ENCODE data around the gene SMURF2. TPM values are rescaled to one million over a fixed set of nuclear protein-coding genes. Genes with fewer than 3 reads are reported as not detected.

Gene SMURF2
- total RNA-seq, 1 donor from 2014 or later: 45.6 TPM

DNA sequence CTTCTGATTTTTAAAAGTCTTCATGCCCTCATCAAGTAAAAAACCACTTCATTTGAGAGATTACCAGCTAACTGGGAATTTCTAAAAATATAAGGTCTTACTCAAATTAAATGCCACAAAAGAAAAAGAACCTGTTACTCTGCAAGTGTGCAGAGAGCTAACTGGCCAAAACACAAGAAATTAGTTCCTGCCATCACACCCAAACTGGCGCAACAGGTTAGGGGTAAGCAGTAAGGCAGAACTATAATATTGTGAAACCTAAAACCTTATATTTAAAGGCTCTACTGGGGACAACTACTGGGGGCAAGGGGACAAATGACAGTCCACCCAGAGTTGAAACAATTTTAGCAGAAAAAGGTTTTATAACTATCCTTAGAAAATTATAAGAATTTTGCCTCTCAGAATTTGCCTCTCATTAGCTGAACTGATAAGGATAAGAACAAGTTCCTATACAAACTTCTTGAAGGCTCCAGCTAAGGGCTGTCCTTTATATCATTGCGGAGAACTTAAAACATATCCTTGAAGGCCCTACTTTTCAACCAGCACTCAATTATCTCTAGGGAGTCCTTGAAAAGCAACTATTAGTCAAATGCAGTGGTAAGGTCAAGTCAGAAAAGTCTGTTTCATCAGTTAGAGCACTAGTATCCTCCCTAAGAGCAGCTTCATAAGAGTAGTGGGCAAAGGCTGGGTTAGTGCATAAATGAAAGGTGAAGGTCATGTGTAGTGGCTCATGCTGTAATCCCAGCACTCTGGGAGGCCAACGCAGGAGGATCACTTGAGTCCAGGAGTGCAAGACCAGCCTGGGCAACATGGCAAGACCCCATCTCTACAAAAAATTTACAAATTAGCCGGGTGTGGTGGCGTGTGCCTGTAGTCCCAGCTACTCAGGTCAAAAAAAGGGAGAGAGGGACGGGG, 31.5 kb downstream of the SMURF2 start:
- DNase-seq (ENCODE audit: low read depth): no peak
- Histone ChIP-seq H3K4me3 (ENCODE audit: low read depth, low read length) (no peak overlapping the region), H3K27me3 (ENCODE audit: control insufficient read depth, insufficient read depth, low read length) (no peaks in the 10 kb centered on the region), H3K36me3 (ENCODE audit: control insufficient read depth, insufficient read depth, low read length) (no peaks in the 10 kb centered on the region)
- TF ChIP-seq, protein P1, sequence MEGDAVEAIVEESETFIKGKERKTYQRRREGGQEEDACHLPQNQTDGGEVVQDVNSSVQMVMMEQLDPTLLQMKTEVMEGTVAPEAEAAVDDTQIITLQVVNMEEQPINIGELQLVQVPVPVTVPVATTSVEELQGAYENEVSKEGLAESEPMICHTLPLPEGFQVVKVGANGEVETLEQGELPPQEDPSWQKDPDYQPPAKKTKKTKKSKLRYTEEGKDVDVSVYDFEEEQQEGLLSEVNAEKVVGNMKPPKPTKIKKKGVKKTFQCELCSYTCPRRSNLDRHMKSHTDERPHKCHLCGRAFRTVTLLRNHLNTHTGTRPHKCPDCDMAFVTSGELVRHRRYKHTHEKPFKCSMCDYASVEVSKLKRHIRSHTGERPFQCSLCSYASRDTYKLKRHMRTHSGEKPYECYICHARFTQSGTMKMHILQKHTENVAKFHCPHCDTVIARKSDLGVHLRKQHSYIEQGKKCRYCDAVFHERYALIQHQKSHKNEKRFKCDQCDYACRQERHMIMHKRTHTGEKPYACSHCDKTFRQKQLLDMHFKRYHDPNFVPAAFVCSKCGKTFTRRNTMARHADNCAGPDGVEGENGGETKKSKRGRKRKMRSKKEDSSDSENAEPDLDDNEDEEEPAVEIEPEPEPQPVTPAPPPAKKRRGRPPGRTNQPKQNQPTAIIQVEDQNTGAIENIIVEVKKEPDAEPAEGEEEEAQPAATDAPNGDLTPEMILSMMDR (IDR thresholded peaks at IDR 0.05; ENCODE audit: insufficient read depth, low read length, poor library complexity, severe bottlenecking): no peak

DNA sequence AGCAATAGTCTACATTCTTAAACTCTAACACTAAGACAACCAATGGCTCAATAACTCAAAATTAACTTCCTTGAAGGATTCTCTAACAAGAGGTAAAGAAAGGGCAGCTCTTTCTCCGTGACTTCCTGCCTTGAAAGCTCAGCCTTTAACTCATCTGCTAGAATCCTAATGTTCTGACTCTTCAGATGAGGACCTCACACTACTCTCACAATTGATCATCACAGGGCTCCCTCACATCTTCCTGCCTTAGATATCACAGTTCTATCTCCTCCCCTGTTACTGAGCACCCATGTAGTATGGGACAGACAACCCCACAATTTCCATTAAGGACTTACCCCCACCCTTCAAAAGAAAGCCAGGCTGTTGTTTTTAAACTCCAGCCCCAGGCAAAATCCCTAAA, 33.5 kb downstream of the SMURF2 start:
- Histone ChIP-seq H3K4me3 (ENCODE audit: low read depth, low read length) (no peak overlapping the region), H3K36me3 (ENCODE audit: control insufficient read depth, insufficient read depth, low read length) (no peaks in the 10 kb centered on the region), H3K27me3 (ENCODE audit: control insufficient read depth, insufficient read depth, low read length) (no peaks in the 10 kb centered on the region)
- TF ChIP-seq, protein P1 (IDR thresholded peaks at IDR 0.05; ENCODE audit: insufficient read depth, low read length, poor library complexity, severe bottlenecking): no peak
- DNase-seq (ENCODE audit: low read depth): no peak

DNA sequence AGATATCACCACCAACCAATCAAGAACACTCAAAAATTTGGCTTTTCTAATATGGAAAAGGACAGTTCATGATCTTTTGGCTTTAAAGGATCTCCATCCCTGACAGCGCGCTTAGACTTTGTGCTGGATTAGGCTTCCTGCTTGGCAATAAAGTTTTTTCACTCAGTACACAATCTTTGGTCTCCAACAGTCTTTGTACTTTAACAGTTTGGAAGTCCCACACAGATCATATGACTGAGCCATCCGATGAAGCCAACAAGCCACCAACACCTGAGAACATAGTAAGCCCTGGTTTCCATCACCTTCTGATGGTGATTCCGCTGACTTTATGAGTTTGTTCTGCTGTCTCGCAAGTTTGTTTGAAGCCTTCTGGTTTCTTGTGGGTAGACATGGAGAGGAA, 34.3 kb downstream of the SMURF2 start:
- no peak for DNase-seq (ENCODE audit: low read depth)
- no peaks in the 10 kb centered on the region for H3K36me3 ChIP-seq (ENCODE audit: control insufficient read depth, insufficient read depth, low read length)
- no peaks in the 10 kb centered on the region for H3K27me3 ChIP-seq (ENCODE audit: control insufficient read depth, insufficient read depth, low read length)
- H3K4me3 ChIP-seq (ENCODE audit: low read depth, low read length): no peak overlapping the region
- TF ChIP-seq, protein P1 (IDR thresholded peaks at IDR 0.05; ENCODE audit: insufficient read depth, low read length, poor library complexity, severe bottlenecking): no peak

DNA sequence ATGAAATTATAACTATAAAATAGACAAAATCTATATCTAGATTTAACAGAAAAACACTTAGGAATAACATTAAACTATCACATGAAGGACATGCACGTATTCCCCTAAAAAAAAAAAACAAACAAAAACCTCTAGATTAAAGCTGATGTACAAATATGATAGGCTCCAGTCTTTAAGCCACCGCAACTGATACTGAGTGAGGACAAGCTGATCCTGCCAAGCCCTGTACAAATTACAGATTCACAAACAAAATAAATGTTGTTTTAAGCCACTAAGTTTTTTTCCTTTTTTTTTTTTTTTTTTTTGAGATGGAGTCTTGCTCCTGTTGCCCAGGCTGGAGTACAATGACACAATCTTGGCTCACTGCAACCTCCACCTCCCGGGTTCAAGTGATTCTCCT, 35.3 kb downstream of the SMURF2 start:
- no peak for DNase-seq (ENCODE audit: low read depth)
- H3K36me3 ChIP-seq (ENCODE audit: control insufficient read depth, insufficient read depth, low read length): no peaks in the 10 kb centered on the region
- TF ChIP-seq, protein P1 (IDR thresholded peaks at IDR 0.05; ENCODE audit: insufficient read depth, low read length, poor library complexity, severe bottlenecking): no peak

DNA sequence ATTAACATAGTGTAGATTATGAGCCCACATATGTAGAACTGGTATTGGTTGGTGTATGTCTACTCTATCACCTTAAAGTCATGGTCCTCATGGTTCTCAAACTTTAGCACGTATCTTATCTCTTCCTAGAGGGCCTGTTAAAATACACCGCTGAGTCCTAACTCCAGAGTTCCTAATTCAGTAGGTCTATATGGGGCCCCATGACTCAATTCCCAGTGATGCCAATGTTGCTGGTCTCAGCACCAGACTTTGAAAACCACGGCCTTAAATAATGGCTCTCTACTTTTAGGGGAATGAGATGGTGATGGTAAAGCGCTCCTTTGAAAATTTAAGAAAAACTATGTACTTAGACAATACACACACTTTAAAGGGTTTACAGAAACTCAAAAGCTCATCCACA, 36.6 kb downstream of the SMURF2 start:
- Histone ChIP-seq H3K27me3 (ENCODE audit: control insufficient read depth, insufficient read depth, low read length) (no peaks in the 10 kb centered on the region), H3K4me3 (ENCODE audit: low read depth, low read length) (no peak overlapping the region), H3K36me3 (ENCODE audit: control insufficient read depth, insufficient read depth, low read length) (no peaks in the 10 kb centered on the region)
- TF ChIP-seq, protein P1 (IDR thresholded peaks at IDR 0.05; ENCODE audit: insufficient read depth, low read length, poor library complexity, severe bottlenecking): no peak
- DNase-seq (ENCODE audit: low read depth): no peak

More for the DNA sequence above, 35.3 kb downstream of the SMURF2 start:
- Histone ChIP-seq H3K27me3 (ENCODE audit: control insufficient read depth, insufficient read depth, low read length) (no peaks in the 10 kb centered on the region), H3K4me3 (ENCODE audit: low read depth, low read length) (no peak overlapping the region)

All from kidney epithelial cell (primary cell).